ENCODE measurements around the gene SLC6A20.

Gene SLC6A20

DNA sequence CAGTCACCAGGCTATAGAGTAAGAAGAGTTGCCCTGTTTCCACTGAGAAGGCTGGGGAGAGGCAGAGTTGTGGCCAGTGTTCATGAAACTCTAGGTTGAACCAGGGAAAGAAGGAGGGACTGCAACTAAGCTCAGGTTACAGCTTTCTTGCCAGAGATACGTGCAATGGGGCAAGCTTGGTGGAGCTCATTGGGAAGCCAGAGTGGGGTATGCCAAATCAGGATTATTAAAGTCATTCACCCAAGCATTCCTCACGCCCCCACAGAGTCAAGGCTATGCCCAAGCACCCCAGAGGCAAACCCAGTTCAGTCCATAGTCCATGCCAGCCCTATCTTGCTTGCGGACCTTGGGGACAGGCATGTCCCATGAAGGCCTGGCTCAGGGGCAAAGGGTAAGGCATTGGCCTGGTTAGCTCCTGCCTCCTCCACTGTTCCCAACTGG lies 17.6 kb downstream of the SLC6A20 start:
- no peak for DNase-seq (ENCODE audit: low spot score)

DNA sequence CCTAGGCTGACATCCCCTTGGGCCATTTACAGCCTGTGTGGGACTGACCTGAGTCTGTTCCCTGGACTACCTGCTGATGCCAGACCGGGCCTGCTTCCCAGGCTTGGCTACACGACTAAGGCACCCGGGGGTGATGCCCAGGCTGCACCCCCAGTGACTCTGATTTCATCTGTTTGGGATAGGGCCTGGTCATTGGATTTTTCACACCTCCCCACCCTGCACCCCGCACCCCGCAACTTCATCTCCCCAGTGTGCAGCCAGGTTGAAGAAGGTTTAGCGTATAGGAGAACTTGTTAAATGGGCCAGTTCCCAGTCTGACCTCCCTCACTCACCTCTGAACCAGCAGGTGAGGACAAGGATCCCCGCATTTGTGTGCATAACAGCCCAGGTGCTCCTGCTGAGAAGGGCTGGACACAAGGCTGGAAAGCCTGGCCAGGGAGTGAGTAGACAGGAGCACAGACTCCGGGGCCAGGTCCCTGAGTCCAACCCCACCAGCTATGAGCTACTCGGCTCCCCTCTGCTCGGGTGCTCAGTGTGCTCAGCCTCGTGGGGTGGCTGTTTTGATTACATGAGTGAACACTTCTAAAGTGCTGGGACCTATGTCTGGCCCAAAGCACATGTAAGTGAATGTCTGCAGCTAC lies 18.5 kb downstream of the SLC6A20 start:
- no peak for DNase-seq (ENCODE audit: low spot score)

DNA sequence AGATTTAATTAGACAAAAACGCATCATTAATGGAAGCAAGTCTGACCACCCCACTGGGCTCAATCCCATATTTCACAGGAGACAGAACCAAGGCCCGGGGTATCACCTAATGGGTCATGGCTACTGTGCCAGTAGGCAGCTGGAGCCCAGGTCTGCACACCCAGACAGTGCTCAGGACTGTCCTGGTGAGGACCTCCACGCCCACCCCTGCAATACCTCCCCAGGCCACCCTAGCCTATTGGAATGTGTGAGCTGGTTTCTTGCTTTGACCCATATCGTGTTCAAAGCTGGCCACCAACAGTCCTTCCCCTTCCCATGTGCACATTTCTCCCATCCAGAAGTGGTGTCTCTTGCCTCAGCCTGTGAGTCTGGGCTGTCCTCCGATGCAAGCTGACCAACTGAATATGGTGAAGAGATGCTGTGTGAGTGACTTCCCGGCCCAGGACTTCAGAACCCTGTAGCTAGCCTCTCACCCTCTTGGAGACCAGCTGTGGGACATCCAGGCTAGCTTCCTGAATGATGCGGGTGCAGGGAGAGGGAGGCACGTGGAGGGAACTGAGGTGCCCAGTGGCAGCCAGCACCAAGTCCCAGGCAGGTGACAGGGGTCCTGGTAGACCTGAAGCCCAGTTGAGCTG lies 19.1 kb downstream of the SLC6A20 start:
- DNase-seq (ENCODE audit: low spot score) = no peak

DNA sequence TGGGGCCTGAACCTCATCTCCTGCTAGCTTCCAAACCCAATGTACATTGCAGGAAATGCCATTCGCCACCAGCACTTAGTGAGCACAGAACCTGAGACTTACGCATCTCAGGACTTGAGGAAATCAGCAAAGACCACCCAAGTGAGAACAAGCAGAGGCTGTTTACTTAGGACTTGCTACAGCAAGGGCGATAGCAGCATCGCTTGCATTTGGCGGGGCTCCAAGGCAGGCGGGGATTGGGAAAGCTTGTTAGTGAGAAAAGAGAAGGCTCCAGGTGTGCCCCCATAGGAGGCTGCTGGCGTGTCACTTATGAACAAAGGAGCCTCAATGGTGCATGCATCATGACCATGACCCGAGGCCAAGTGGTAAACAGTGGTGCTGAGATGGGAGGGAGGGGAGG lies 19.7 kb downstream of the SLC6A20 start:
- no peak for DNase-seq (ENCODE audit: low spot score)

DNA sequence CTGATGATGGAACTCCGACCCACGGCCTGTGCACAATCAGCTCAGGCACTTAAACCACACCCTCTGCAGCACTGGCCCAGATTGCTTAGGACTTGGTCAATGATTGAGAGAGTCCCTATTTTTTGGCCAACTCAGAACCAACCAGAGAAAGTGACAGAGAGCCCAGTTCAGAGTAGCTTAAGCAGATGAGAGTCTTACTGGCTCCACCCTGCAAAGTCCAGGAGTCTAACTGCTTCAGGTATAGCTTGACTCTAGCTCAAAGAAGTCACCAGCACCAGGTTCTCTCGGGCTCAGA lies 20.1 kb downstream of the SLC6A20 start:
- DNase-seq (ENCODE audit: low spot score) = no peak

DNA sequence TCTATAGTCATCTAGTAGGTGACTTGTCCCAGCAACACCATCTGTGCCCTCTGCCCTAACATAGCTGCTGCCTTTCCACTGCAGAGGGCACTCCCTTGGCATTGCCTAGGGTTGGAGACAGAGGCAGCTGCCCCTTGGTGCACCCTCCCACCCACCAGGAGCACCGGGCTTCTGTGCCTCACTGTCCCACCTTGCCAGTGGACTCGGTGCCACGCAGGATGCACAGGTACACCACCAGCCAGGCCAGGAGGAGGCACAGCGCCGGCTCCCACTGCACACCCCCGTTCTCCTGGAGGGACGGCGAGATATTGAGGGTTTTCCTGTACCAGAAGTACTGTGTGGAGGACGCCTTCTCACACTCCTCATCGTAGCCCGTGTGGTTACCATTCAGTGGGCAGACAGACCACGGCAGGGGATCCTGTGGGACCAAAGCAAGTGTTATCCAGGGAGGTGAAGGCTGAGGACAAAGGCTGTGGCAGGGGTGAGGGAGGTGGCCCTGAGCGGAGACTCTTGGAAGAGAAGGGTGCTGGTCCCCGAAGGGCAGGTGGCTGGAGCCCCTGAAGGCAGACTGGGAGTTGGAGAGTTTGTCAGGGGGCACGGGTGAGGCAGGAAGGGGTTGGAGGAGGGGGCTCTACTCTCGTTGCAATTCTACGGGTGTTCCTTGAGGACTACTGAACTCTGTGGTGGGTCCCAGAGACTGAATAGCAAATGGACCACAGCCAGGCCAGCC lies 20.6 kb downstream of the SLC6A20 start:
- no peak for DNase-seq (ENCODE audit: low spot score)

DNA sequence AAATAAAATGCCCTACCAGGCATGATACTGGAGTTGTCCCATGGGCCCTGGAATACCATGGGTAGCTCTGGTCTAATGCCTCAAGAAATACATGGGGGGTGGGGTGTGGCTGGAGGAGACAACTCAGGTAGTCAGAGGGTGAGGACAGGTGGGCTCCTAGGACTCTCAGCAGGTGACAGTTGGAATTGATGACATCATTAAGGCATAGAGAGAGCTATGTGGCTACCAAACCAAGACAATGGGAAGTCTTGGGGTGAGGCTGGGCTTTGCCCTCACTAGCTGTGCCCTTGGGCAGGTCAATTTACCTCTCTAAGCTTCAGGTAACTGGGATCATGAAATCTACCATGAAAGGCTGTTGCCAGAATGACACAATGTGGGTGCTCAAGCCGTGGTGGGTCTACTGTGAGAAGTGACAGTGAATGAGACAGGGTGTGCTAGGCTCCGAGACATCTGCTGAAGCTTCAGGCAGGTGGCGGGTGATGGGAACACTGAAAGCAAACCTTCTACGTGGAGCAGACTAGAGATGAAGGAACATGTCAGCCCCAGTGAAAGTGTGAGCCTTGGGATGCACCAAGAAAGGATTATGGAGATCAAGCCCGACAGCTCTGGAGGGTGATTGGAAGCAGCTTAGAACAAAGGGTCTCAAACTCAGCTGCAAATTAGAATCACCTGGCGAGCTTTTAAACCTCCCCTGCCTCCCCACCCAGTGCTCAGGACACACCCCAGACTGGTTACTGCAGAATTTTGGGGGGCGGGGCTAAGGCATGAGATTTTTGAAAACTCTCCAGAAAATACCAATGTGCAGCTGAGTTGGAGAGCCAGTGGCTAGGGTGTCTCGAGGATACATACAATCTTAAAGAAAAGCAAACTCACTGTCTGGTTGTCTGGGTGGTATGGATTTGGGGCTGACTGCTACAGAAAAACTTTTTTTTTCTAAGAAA lies 21.5 kb downstream of the SLC6A20 start:
- DNase-seq (ENCODE audit: low spot score) = no peak

DNA sequence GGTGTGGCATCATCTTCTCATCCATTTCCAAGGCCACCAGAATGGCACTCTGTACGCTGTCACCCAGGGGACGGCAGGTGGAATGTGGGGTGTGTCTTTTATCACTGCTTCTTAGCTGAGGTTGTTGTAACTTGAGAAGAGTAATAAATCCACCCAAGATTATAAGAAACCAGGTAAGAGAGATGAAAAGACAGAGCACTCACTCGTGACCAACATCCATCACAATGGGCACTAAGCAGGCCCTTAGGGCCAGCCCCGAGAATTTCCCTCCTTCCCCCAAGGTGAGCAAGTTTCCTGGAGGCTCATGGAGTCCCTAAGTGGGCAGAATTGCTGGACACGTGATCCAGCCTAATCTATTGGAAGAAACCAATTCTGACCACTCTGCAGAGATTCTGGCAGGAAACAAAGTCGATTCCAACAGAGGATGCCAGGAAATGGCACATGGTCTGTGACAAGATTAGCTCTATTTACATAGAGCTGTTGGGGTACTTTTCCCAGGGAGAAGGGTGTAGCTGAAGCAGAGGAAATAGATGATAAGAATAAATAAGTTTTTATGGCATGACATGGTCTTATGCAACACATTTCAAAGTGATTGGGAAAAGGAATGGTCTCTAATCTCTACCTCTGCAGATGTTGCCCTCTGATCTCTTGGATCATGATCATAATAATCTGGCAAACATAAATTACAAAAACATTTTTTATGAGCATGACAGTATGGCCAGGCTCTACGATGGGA lies 22.5 kb downstream of the SLC6A20 start:
- no peak for DNase-seq (ENCODE audit: low spot score)

DNA sequence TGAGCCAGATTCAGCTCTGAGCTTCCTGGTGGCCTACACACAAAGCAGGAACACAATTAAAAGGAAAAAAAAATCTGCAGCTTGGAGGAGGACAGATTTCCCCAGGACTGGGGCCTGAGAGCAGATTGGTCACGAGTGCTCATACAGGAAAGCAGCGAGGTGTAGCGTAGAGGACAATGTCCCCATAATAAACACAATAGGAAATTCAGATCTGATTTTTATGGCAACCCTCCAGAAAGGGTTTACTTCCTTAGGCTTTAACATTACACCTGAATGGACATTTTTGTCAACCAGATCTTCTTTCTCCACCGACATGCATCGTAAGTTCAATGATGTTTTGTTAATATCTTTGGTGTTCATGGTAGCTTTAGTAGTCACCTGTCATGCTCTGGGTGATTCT lies 23.3 kb downstream of the SLC6A20 start:
- no peak for DNase-seq (ENCODE audit: low spot score)

DNA sequence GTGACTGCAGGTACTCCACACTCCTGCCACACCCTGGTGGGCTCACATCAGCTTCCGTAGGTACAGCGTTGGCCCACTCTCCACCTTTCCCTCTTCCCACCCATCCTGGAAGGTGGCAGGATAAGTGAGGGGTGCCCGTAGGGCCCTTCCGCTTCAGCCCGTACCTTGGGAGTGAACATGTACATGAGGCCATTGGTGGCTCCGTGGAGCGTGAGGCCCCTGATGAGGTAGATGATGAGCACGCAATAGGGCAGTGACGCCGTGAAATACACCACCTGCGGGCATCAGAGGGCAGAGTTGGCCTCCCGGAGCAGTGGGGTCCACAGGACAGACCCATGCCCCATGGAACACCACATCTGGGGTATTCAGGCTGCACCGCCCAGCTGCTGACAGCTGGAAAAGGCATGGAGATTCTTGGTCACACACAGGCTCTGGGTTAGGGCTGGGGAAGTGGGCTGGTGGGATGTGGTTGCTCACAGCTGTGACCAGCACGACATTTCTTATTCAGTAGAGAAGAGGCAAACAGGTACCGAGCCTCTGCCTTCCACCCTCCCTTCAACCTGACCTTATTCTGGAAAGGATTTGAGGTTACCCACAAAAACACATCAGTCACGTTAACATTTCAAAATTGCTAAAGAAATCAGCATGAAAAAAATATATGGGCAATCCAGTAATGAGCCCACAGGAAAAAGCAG lies 23.8 kb downstream of the SLC6A20 start:
- no peak for DNase-seq (ENCODE audit: low spot score)

DNA sequence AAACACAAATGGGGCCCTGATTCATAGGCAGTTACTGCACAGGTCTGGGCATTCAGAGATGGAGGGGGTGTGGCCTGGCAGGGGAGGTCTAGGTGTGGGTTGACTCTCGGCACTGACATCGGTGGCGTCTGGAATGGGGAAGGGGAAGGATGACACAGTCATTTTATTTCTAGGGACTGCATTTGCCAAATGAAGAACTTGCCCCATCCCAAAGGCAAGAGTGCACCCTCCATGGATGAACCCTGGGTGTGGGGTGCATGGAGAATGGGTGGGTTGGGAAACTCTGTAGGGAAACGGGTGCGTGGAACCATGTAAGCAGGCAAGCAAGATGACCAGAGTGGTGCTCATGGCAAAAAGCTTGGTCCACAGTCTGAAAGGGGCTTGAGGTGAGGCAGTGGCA lies 24.5 kb downstream of the SLC6A20 start:
- DNase-seq (ENCODE audit: low spot score) = no peak

DNA sequence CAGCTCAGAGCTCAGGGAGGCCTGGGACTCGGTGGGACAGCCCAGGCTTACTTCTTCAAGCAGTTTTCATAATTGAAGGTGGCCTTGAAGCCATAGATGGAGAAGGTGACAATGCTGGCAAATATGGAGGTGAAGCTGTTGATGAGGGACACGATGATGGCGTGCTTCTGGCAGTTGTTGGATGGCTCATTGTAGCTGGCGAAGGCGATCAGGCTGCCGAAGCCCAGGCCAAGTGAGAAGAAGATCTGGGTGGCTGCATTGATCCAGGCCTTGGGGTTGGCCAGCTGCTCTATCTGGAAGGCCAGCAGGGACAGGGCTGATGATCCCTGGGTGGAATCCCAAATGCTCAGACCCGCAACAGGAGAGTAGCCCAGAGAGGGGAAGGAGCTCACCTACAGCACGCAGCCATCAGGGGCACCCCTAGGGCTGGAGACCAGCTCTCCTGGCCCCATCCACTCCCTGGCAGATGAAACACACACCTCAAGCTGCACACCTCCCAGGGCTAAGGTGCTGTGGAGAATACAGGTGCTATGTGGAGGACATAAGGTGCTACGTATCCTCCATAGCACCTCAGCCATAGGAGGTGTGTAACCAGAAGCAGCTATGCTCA lies 25.1 kb downstream of the SLC6A20 start:
- DNase-seq (ENCODE audit: low spot score) = no peak

DNA sequence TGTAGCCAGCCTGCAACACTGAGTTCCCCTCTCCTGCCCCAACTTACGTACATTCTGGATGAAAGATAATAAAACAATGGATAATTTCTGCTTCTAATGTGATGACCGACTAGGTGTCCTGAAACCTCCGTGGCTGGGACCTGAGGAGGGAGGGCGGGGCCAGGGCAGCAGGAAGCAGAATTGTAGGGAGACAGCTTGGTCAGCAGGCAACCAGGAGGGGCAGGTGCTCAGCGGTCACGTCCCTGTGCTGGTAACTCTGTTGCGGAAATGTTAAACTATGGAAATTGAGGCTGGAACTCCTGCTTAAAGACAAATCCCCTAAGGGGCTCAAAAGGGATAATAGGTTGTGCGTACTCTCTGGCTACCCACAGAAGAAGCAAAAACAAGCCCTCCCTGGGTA lies 30.4 kb downstream of the SLC6A20 start:
- no peak for DNase-seq (ENCODE audit: low spot score)

DNA sequence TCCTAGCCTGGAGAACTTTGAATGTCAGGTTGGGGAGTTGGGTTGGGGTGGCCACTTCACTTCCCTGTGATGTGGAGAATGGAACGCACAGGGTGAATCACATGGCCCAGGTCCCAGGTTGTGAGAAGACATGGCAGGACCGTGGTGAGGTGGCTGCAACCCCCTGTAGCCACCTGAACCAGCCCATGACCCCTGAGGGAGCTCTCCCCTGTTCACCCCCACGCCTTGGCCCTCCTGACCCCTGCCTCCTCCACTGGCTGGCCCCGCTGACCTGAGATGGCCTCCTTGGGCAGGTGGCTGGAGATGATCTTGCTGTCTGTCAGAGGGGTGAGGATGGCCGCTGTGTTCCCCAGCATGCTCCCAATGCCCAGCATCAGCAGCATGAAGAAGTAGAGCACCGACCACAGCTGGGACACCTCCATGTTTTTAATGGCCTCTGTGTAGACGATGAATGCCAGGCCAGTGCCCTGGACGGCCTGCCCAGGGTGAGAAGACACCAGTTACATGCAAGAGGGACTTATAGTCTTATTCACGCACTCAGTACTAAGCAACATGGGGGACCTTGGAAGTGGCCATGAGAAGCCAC lies 31.0 kb downstream of the SLC6A20 start:
- no peak for DNase-seq (ENCODE audit: low spot score)

DNA sequence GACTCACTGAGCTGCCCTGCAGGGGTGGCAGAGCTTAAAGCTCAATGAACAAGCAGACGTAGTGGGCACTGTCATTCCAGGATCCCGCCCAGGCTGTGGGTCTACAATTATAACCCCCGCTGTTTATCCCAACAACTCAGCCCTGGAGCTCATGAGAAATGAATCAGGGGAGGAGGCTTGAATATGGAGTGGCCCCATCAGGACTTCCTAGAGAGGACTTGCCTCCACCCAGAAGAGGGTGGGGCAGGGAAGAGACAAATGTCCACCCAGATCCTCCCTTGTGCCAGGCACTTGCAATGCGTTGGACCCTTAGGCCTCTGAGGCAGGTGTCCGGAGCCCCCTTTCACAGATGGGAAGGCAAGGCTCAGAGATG lies 33.0 kb downstream of the SLC6A20 start:
- no peak for DNase-seq (ENCODE audit: low spot score)

DNA sequence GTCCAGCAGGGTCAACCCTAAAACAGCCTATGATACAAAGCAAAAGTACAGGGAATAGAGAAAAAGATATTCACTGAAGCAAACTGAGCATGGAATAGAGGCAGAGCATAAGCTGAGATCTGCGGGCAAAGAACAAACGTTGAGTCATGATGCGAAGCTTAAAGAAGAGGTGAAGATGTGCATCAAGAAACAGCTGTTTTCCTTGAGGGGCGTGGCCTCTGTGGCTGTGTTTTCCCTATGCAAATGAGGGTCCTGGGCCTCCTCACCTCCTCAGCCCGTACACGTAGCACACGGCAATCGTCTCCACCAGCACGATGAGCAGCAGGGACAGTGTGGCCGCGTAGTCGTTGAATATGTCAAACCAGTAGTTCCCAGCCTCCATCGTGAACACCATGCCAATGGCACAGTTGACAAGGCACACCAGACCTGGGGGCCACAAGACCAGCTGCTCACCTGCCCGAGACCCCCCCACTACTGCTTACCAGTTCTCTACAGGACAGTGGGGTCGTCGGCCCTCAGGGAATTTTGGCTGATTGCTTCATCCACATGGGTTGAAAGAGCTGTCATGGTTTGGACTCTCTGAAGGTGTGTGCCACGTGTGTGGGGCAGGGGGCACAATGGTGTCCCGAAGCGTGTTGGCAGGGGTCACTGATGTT lies 33.6 kb downstream of the SLC6A20 start:
- DNase-seq (ENCODE audit: low spot score) = no peak

DNA sequence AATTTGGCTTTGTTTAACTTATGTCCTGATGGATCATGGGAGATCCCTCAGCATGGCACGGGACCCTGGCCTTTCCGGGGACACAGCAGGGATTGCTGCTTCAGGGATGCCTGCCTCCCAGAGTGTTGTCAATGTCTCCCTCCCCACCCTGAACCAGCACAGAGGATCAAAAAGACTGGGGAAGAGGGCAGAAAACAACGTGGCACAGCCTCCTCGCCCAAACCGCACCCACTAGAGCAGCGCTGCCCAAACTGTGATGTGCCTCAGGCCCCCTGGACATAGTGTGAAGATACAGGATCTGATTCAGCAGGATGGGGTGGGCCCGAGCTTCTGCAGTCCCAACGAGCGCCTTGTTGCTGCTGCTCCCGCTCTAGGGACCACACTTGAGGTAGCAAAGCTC lies 34.5 kb downstream of the SLC6A20 start:
- no peak for DNase-seq (ENCODE audit: low spot score)

DNA sequence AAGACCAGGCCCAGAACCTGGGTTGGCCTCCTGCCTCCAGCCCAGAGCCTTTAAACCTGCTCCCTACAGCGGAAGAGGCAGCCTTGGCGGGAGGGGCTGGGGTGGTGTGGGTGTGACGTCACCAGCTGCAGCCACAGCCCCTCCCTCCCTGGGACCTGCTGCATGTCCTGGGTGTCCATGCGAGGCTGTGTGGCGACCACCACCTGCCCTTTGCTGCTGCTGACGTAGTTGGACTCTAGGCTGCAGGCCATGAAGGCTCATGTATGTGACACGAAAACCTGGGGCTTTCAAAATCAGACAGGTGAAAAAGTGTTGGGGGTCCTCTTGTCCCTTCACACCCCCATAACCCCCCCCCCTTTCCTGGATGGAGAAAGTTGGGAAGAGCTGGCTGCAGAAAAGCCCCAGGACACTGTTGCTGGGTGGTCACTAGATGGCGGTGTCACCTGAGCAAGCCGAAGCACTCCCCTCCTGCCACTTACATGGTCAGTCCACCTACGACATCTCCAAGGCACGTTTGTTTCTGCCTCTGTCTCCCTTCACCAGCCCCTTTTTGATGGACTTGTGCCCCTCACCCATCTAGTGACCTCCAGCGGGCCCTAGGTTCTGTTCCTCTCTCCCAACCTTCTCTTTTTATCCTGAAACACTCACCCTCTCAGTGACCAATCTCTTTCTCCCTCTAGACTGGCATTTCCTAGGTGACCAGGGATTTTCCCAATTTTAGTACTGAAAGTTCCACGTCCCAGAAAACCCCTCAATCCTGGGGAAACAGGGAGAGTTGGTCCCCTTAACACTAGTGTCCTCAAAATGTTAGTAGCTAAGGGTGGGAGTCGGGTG lies 35.2 kb downstream of the SLC6A20 start:
- DNase-seq (ENCODE audit: low spot score) = peak; percentile 91

DNA sequence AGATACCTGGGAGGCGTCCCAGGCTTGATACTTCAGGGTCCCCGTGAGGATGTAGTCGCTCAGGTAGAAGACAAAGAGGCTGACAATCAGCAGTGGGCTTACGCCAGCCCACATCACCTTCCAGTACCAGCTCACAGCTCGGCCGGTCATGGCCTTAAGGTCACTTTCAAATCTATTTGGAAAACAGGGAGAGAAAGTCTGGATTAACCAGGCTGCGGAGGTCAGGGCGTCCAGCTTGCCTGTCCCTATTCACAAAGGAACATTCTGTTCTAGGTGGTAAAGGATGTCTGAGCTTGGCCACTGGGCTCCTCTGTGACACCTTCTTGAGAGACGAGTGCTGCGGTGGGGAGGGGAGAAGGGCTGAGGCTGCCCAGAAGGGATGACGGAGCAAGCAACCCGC lies 36.5 kb downstream of the SLC6A20 start:
- DNase-seq (ENCODE audit: low spot score) = no peak
